ENCODE results near the gene ANTKMT.
"Not testable (repeated sequence)": the region's sequence is repeated elsewhere in the genome, so short reads cannot be mapped to it uniquely, and the experiment has no call there.

The ANTKMT gene

DNA sequence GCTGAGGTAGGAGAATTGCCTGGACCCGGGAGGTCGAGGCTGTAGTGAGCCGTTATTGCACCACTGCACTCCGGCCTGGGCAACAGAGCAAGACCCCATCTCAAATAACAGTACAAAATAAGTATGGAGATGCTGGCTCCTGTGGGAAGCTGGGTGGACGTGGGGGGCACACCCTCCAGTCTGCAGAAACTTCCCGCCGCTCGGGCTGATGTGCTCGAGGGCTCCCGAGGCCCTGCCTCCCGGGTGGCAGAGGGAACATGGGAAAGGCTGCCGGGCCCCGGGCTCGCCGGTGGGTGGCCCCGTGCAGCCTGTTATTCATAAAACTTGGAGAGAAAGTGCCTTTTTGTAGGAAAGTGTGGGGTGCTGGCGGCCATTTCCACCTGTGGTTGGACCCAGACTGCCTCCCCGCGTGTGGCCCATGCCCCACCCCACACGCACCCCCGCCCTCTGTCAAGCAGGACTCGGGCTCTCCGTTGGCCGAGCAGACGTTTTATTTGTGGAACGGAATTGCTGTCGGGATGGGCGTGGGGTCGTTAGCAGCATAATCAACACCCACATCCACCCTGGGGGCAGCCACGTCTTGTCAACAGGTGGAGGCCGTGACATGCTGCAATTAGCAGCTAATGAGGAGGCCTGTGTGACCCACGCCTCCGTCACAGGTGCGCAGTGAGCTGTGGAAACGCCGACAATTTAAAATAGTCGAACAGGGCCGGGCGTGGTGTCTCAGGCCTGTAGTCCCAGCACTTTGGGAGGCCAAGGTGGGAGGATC lies 27.2 kb downstream of the ANTKMT start:
- H3K9ac ChIP-seq (ENCODE audit: insufficient read length): no peak overlapping the region
- no peaks in the 10 kb centered on the region for H3K36me3 ChIP-seq (ENCODE audit: insufficient read depth, low read length)
- no peak overlapping the region for H3K27ac ChIP-seq
- DNase-seq (ENCODE audit: low read depth, low spot score): no peak
- TF ChIP-seq EZH2 (IDR thresholded peaks at IDR 0.05): no peak
- no peak for TF ChIP-seq POLR2AphosphoS5 (IDR thresholded peaks at IDR 0.05; ENCODE audit: borderline replicate concordance, low read depth, low read length)
- no peak for TF ChIP-seq FOXP2 (optimal IDR thresholded peaks at IDR 0.05; ENCODE audit: control extremely low read depth, extremely low read length, insufficient read depth)
- no peaks in the 10 kb centered on the region for H3K9me3 ChIP-seq (ENCODE audit: low read depth, low read length)
- no peak overlapping the region for H3K4me3 ChIP-seq

DNA sequence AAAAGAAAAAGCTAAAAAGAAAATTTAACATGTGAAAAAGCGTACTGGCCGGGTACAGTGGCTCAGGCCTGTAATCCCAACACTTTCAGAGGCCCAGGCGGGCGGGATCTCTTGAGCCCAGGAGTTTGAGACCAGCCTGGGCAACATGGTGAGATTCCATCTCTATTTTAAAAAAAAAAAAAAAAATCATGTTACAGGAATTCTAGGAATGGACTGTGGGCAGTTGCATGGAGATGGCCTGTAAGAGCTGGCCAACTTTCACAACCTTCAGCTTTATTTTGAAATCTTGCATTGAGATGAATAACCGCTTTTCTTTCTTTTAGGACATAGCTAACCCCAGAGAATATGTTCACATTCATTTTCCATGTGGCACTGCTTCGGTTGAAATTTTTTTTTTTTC lies 28.1 kb downstream of the ANTKMT start:
- no peaks in the 10 kb centered on the region for H3K36me3 ChIP-seq (ENCODE audit: insufficient read depth, low read length)
- H3K9me3 ChIP-seq (ENCODE audit: low read depth, low read length): no peaks in the 10 kb centered on the region
- no peak overlapping the region for H3K27ac ChIP-seq
- no peak overlapping the region for H3K4me3 ChIP-seq
- no peak for DNase-seq (ENCODE audit: low read depth, low spot score)
- no peak overlapping the region for H3K9ac ChIP-seq (ENCODE audit: insufficient read length)
- TF ChIP-seq EZH2 (IDR thresholded peaks at IDR 0.05): no peak
- no peak for TF ChIP-seq FOXP2 (optimal IDR thresholded peaks at IDR 0.05; ENCODE audit: control extremely low read depth, extremely low read length, insufficient read depth)
- no peak for TF ChIP-seq POLR2AphosphoS5 (IDR thresholded peaks at IDR 0.05; ENCODE audit: borderline replicate concordance, low read depth, low read length)

DNA sequence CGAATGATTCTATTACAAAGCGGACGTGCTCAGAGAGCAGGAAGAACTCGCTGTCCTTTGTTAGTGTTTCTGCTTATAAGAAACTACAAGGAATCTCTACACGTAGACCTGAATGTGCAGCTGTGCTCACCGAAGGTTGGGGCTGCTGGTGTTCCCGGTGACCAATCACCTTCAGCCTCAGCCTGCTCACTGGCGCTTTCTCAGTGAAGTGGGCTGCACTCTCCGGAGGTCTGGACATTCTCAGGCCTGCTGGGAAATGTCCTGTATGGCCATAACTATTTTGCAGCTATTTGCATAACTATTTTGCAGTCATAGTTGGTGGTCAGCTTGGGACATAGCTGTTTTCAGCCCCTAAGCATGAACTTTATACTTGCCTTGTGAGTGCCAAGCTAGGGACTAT lies 29.5 kb downstream of the ANTKMT start:
- H3K4me3 ChIP-seq: no peak overlapping the region
- TF ChIP-seq POLR2AphosphoS5 (IDR thresholded peaks at IDR 0.05; ENCODE audit: borderline replicate concordance, low read depth, low read length) (no peak), FOXP2 (optimal IDR thresholded peaks at IDR 0.05; ENCODE audit: control extremely low read depth, extremely low read length, insufficient read depth) (no peak), EZH2 (IDR thresholded peaks at IDR 0.05) (no peak)
- no peak overlapping the region for H3K9ac ChIP-seq (ENCODE audit: insufficient read length)
- no peaks in the 10 kb centered on the region for H3K9me3 ChIP-seq (ENCODE audit: low read depth, low read length)
- DNase-seq (ENCODE audit: low read depth, low spot score): no peak
- no peak overlapping the region for H3K27ac ChIP-seq
- H3K36me3 ChIP-seq (ENCODE audit: insufficient read depth, low read length): no peaks in the 10 kb centered on the region

DNA sequence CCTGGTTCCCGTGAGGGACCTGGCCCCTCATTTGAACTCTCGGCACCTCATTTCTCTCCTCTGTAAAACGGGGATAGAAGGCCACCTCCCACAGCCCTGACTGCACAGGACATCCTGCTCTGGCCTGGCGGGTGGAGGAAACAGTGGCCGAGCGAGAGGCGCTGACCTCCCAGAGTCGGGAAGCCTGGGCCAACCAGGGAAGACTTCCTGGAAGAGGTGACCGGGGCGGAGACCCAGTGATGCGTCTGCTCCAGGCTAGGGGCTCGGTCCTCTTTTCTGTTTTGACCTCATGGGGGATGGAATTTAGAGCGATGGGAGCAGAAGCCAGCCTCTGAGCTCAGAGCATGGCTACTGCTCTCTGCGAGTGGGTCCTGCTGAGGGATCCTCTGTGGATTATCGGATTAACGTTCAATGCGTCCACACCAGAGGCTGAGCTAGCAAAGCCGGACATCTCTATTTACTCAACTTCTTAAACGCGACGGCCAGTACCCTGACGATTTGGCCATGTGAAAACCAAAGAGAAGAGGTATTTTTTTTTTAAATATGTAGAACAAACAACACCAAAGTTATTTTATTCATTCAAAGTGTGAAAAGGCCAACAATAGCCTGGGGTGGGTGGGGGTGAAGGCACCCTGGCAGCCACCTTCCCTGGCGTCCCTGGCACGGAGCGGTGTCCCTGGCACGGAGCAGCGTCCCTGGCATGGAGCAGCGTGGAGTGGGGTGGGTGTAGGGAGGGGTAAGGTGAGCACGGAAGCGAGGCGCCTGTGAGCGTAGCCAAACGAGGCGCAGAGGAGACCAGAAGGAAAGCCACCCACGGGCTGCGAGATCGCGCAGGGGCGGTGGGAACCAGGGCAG lies 30.4 kb downstream of the ANTKMT start:
- H3K9ac ChIP-seq (ENCODE audit: insufficient read length): no peak overlapping the region

DNA sequence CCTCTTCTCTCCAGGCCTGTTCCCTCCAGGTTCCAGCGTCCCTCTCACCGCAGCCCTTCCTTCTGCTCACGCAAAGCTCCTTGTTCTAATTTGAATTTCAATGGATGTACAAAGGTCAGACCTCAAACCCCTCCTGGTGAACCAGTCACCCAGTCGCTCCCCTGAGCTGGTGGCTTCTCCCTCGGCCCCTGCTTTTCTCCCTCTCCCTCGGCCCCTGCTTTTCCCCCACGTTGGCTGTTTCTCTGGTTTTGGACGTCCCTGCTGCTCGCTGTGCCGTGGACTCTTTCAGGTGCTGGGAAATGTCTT lies 31.0 kb downstream of the ANTKMT start:
- TF ChIP-seq EZH2 (IDR thresholded peaks at IDR 0.05) (no peak), POLR2AphosphoS5 (IDR thresholded peaks at IDR 0.05; ENCODE audit: borderline replicate concordance, low read depth, low read length) (no peak), FOXP2 (optimal IDR thresholded peaks at IDR 0.05; ENCODE audit: control extremely low read depth, extremely low read length, insufficient read depth) (no peak)
- Histone ChIP-seq H3K9me3 (ENCODE audit: low read depth, low read length) (no peaks in the 10 kb centered on the region), H3K27ac (no peak overlapping the region), H3K4me3 (no peak overlapping the region), H3K9ac (ENCODE audit: insufficient read length) (no peak overlapping the region), H3K36me3 (ENCODE audit: insufficient read depth, low read length) (no peaks in the 10 kb centered on the region)
- no peak for DNase-seq (ENCODE audit: low read depth, low spot score)

More for the DNA sequence above, 30.4 kb downstream of the ANTKMT start:
- no peak for DNase-seq (ENCODE audit: low read depth, low spot score)
- Histone ChIP-seq H3K4me3 (no peak overlapping the region), H3K27ac (no peak overlapping the region), H3K9me3 (ENCODE audit: low read depth, low read length) (no peaks in the 10 kb centered on the region), H3K36me3 (ENCODE audit: insufficient read depth, low read length) (no peaks in the 10 kb centered on the region)
- TF ChIP-seq FOXP2 (optimal IDR thresholded peaks at IDR 0.05; ENCODE audit: control extremely low read depth, extremely low read length, insufficient read depth) (no peak), POLR2AphosphoS5 (IDR thresholded peaks at IDR 0.05; ENCODE audit: borderline replicate concordance, low read depth, low read length) (no peak), EZH2 (IDR thresholded peaks at IDR 0.05) (no peak)

DNA sequence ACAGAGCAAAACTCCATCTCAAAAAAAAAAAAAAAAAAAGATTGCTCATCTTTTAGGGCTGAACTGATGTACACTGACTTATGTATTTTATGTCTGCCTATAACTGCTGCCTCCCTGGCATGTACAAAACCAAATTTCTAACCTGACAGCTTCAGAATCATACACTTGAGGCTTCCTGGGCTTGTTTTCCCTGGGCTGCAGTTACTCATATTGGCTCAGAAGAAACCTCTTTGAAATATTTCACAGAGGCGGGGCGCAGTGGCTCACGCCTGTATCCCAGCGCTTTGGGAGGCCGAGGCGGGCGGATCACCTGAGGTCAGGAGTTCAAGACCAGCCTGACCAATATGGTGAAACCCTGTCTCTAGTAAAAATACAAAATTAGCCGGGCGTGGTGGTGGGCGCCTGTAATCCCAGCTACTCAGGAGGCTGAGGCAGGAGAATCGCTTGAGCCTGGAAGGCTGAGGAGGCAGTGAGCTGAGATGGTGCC lies 33.2 kb downstream of the ANTKMT start:
- H3K4me3 ChIP-seq; DNase-seq (ENCODE audit: low read depth, low spot score); H3K9ac ChIP-seq (ENCODE audit: insufficient read length); H3K27ac ChIP-seq; H3K9me3 ChIP-seq (ENCODE audit: low read depth, low read length); H3K36me3 ChIP-seq (ENCODE audit: insufficient read depth, low read length): not testable (repeated sequence)

DNA sequence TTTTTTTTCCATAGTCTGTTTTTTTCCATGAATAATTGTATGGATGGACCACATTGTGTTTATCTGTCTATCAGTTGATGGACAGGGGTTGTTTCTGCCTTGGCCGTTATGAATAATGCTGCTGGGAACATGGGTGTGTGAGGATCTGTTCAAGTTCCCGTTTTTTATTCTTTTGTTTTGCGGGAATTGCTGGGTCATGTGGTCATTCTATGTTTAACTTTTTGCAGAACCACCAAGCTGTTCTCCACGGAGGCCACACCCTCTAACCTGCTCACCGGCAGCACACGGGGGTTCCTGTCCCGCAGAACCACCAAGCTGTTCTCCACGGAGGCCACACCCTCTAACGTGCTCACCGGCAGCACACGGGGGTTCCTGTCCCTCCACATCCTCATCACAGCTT lies 33.7 kb downstream of the ANTKMT start:
- H3K36me3 ChIP-seq (ENCODE audit: insufficient read depth, low read length): no peaks in the 10 kb centered on the region
- DNase-seq (ENCODE audit: low read depth, low spot score): no peak
- no peak overlapping the region for H3K4me3 ChIP-seq
- no peak for TF ChIP-seq FOXP2 (optimal IDR thresholded peaks at IDR 0.05; ENCODE audit: control extremely low read depth, extremely low read length, insufficient read depth)
- TF ChIP-seq EZH2 (IDR thresholded peaks at IDR 0.05): no peak
- no peak for TF ChIP-seq POLR2AphosphoS5 (IDR thresholded peaks at IDR 0.05; ENCODE audit: borderline replicate concordance, low read depth, low read length)
- H3K9me3 ChIP-seq (ENCODE audit: low read depth, low read length): no peaks in the 10 kb centered on the region
- H3K9ac ChIP-seq (ENCODE audit: insufficient read length): no peak overlapping the region
- no peak overlapping the region for H3K27ac ChIP-seq

DNA sequence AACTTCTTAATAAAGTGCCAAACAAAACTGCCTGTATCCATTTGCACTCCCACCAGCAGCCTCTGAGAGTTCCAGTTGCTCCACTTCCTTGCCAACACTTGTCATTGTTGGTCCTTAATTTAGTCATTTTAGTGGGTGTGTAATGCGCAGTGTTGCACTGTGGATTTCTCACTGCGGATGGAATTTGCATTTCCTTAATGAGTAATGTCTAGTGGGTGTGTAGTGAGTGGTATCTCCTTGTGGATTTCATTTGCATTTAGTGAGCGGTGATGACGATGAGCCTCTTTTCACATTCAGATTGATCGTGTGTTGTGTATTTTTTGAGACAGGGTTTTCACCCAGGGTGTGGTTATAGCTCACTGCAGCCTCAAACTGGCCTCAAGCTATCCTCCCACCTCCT lies 35.5 kb downstream of the ANTKMT start:
- no peaks in the 10 kb centered on the region for H3K36me3 ChIP-seq (ENCODE audit: insufficient read depth, low read length)
- TF ChIP-seq EZH2 (IDR thresholded peaks at IDR 0.05) (no peak), POLR2AphosphoS5 (IDR thresholded peaks at IDR 0.05; ENCODE audit: borderline replicate concordance, low read depth, low read length) (no peak), FOXP2 (optimal IDR thresholded peaks at IDR 0.05; ENCODE audit: control extremely low read depth, extremely low read length, insufficient read depth) (no peak)
- H3K9me3 ChIP-seq (ENCODE audit: low read depth, low read length): no peaks in the 10 kb centered on the region
- no peak overlapping the region for H3K27ac ChIP-seq
- H3K4me3 ChIP-seq: no peak overlapping the region
- no peak overlapping the region for H3K9ac ChIP-seq (ENCODE audit: insufficient read length)
- no peak for DNase-seq (ENCODE audit: low read depth, low spot score)
